CD4-positive, alpha-beta T cell treated with Interleukin-6 for 4 hours (primary cell): Measurements from ENCODE around the gene COL11A2.

ENCODE experiments used
- DNase-seq: peaks from one replicate; pipeline ENCODE4 v3.0.0-alpha.2; 2020; ENCODE audit warnings: mixed read lengths

The COL11A2 gene

GRCh38 chr6:33191383-33192104 is 723 bp downstream of the COL11A2 start:
- no peak for DNase-seq

DNA sequence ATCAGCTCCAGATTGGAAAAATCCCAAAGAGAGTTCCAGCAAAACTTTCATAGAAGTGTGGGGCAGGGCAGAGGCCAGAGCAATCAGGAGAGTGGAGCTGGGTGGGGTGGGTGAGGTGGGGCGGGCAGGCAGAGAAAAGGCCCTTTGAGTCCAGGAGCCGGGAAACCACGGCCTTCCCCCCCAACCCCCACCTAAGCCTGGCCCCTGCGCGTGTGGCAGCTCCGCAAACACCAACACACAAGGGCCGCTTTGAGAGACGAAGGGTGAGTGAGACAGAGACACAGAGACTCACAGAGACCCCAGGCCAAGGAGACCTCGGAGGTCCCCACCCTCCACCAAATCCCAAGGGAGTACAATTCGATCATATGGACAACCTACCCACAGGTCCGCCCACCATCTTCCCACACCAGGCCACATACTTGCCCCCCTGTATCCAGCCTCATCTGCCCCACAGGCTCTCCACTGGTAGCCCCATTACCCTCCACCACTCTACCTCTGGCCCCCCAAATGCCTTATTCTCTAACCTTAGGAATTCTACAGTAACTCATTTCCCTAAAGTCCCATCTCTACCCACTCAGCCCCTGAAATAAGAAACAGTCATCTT is 1.7 kb downstream of the COL11A2 start:
- DNase-seq = no peak

- no peak for DNase-seq
These were observed 2.4 kb downstream of the COL11A2 start for GRCh38 chr6:33189625-33190448.

GRCh38 chr6:33189164-33189563 is 3.1 kb downstream of the COL11A2 start:
- DNase-seq = no peak

DNA sequence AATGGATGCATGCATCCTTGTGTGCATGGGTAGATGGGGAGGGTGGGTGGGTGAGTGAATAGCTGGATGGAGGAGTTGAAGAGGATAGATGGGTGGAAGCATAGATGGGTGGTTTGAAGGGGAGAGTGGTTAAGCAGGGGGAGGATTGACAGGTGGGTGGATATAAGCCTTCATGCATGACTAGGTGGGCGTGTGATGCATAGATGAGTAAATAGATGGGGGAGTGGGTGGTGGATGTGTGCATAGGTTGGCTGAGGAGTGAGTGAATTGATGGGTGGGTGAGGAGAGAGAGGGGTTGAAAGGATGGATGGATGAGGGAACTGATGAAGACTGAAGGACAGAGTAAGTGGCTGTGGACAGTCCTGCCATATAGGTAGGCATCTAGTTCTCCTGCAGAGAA is 4.5 kb downstream of the COL11A2 start:
- no peak for DNase-seq

DNA sequence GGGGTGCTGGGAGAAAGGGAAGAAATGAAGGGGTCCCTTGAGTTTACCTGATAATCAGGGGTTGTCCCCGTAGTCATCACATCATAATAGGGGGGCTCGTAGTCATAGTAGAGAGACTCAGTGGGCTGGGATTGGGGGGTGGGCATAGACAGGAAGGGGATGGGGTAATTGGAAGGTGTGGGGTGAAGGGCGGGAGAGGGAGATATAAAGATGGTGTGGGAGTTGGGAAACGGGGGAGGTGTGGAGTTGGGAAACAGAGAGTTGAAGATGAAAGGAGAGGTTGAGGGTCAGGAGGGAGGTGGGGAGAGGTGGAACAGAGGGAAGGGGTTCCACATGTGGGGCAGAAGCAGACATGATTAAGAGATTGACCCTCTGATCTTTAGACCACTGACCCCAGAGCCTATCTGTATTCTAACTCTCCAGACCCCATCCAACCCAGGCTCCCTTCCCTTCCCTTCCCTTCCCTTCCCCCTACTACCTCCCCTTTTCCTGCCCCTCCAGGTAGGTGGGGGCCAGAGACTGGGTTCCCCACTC is 6.5 kb downstream of the COL11A2 start:
- no peak for DNase-seq

GRCh38 chr6:33185190-33185589 is 7.1 kb downstream of the COL11A2 start:
- no peak for DNase-seq

GRCh38 chr6:33183071-33183683 is 9.1 kb downstream of the COL11A2 start:
- no peak for DNase-seq

DNA sequence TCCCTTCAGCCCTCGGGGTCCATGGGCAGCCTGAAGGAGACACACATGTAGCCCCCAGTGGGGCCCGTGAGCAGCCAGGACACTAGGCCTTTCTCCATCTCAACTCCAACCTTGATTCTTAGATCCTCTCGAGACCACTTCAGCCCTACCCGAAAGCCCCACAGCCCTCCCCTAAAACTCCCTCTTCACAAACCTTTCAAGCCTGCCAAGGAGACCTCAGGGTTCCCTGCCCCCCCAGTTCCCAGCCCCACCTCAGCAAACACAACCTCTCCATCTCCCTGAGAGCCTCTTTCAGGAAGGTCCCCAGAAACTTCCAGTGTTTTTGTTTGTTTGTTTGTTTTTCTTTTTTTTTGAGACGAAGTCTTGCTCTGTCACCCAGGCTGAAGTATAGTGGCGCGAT is 11.1 kb downstream of the COL11A2 start:
- DNase-seq = no peak

DNA sequence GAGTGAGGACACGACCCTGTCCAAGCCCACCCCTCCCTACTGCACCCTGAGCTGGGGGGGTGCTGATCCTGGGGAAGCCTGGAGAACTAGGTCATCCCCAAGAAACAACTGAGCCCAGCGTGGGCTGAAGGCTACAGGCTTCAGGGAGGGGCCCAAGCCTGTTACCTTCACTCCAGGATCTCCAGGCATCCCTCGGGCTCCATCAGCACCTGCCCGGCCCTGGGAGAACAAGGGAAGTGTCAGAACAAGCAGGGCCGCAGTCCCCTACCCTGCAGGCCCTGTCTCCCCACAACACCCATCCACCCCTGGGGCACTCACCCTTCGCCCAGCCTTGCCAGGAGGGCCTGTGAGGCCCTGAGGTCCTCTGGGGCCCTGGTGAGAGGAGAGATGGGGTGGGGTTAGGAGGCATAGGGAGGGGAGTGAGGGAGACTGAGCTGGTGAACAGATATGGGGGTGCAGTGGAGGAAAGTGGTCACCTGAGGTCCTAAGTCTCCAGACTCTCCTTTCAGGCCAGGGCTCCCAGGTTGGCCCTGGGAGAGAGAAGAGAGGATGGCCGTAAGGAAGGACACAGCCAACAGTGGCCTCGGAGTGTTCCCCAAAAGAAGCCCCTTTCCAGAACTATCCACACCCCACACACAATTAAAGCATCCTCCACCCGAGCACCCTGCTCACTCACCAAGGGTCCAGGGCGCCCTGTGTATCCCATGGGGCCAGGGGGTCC is 13.4 kb downstream of the COL11A2 start:
- DNase-seq = no peak

DNA sequence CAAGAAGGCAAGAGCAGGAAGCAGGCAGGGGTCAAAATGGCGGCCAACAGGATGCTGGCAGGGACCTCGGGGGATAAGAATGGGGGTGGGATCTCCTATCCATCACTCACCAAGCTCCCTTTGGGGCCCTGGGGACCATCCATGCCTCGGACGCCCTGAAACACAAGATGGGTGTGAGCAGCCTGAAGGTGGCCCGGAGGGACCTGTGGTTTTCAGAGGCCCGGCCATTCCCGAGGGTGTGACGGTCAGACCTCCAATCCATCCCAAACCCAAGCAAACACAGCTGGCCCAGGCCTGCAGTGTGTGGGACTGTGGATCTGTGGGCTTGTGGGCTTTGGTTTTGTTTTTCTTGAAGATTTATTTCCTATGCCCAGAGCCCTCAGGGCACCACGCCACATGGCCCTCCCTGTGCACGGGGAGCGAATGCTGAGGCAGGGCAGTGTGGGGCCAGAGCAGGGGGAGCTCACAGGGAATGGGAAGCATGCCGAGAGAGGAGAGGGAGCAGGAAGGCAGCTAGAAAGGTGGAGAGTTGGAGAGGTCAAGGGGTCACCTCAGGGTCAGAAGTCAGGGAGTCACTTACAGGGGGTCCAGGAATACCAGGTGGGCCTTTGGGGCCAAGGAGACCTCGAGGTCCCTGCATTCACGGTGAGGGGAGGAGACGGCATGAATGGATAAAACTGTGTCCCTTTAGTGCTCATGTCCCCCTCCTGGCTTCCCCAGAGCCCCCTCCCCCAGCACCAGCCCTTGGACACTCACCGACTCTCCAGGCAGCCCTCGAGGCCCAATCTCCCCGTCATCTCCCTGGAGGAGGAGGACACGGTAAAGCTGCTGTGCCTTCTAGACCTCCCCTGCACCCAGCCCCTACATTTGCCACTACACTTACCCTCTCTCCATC is 14.5 kb downstream of the COL11A2 start:
- DNase-seq = no peak

DNA sequence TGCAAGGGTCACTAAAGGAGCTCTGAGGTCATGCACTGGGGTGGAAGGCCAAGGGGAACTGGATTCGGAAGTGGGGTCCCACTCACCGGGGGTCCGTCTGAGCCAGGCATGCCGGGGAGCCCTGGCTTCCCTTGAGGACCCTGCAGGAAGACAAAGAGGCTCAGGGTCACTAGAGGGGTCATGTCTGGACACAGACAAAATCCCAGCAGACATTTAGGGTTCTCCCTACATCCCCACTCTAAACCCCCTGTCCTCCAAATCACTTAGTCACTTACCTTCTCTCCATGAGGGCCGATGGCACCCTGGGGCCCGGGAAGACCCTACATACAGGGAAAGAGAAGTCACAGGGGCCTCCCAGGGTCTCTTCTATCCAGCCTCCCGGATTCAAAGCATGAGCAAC is 15.4 kb downstream of the COL11A2 start:
- DNase-seq = no peak

GRCh38 chr6:33175436-33176069 is 16.7 kb downstream of the COL11A2 start:
- no peak for DNase-seq

- DNase-seq = no peak
These were observed 17.5 kb downstream of the COL11A2 start for GRCh38 chr6:33174784-33175183.

DNA sequence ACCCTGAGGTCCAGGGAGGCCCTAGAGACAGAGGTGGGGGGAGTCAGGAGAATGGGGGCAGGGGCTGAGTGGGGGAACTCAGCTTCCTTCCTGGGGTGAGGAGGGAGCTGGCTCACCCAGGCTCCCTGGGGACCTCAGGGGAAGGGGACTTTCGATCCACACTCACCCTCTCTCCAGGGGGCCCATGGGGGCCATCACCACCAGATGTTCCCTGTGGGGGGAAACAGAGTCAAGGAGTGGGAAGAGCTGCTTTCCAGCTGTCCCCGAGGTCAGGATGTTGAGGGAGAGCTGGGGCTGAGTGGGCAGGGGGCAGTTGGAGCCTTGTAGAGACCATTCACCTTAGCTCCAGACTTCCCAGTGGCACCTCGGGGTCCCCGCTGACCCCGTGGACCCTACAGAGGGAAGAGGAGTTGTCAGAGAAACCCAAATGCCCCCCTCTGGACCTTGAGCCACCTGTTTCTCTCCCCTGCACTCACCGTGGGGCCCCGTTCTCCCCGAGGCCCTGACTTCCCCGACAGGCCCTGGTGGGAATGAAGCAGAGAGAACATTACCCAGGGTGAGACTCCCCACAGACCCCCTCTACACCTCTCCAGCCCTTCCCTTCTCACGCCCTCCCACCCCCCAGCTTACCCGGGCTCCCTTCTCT is 18.6 kb downstream of the COL11A2 start:
- no peak for DNase-seq

GRCh38 chr6:33172688-33173534 is 19.4 kb downstream of the COL11A2 start:
- DNase-seq = no peak

DNA sequence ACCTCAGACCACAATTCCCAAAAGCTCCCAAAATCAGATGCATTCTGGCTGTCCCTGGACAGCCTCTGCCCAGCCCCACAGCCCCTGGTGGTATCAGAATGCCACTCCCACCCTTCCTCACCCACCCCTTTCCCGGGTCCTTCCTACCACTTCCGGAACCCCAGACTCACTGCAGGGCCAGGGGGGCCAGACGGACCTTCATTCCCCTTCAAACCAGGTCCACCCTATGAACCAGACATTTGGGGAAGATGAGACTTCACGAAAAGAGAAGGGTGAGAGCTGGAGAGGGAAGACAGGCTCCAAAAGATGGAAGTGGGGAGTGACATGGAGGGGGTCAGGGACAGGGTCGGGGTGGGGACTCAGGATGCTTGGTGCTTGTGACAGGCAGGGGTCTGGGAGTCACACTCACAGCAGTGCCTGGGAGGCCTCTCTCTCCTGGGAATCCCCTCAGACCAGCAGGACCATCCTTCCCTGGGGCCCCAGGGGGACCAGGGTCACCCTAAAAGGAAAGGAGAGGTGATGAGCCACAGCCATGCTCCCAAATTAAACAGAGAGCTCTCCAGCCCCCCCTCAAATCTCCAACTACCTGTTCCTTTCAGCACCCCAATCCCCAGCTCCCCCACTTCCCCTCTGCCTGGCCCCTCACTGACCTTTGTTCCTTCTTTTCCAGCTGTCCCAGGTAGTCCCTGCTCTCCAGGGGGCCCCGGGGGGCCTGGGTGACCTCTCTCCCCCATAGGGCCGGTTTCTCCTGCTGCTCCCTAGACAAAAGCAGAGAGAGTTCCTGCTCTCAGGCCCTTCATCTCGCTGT is 20.2 kb downstream of the COL11A2 start:
- no peak for DNase-seq
